Glomerular visceral epithelial cell (primary cell): ENCODE measurements around the gene KRT83.

Experiments used
- DNase-seq: peaks from one replicate; pipeline ENCODE4 v3.0.0-alpha.2; 2016; ENCODE audit errors: extremely low spot score

KRT83 gene

GRCh38 chr12:52320784-52321400 is at the start of gene KRT83:
TSS of gene KRT83 (minus strand) at chr12:52321398. CDS start at chr12:52321335, 63 bp downstream.
- DNase-seq, result no peak

GRCh38 chr12:52369809-52370208 is 48.6 kb upstream of the KRT83 start:
- no peak for DNase-seq

- no peak for DNase-seq
Measured at GRCh38 chr12:52369211-52369610, 48.0 kb upstream of the KRT83 start.

GRCh38 chr12:52368508-52368907 is 47.3 kb upstream of the KRT83 start:
- DNase-seq, result no peak

GRCh38 chr12:52367876-52368275 is 46.7 kb upstream of the KRT83 start:
- peak; percentile 38 for DNase-seq

- no peak for DNase-seq
Measured at GRCh38 chr12:52366738-52367485, 45.7 kb upstream of the KRT83 start, which contains the start of gene KRT85. TSS of gene KRT85 (minus strand) at chr12:52367481. CDS start at chr12:52367405, 76 bp downstream.

- DNase-seq, result no peak
Measured at GRCh38 chr12:52364901-52365489, 43.8 kb upstream of the KRT83 start.

- no peak for DNase-seq
Measured at GRCh38 chr12:52364061-52364460, 42.9 kb upstream of the KRT83 start.

GRCh38 chr12:52363111-52363679 is 42.0 kb upstream of the KRT83 start:
- no peak for DNase-seq

- DNase-seq, result no peak
Measured at GRCh38 chr12:52362118-52362726, 41.0 kb upstream of the KRT83 start.

- no peak for DNase-seq
Measured at GRCh38 chr12:52361553-52361952, 40.4 kb upstream of the KRT83 start.

- no peak for DNase-seq
Measured at GRCh38 chr12:52360663-52361271, 39.6 kb upstream of the KRT83 start.

GRCh38 chr12:52360106-52360662 is 39.0 kb upstream of the KRT83 start:
- DNase-seq, result no peak

- no peak for DNase-seq
Measured at GRCh38 chr12:52359621-52360061, 38.4 kb upstream of the KRT83 start.

- peak; percentile 24 for DNase-seq
Measured at GRCh38 chr12:52358575-52359350, 37.6 kb upstream of the KRT83 start.

- no peak for DNase-seq
Measured at GRCh38 chr12:52356762-52357580, 35.8 kb upstream of the KRT83 start.

- no peak for DNase-seq
Measured at GRCh38 chr12:52356031-52356761, 35.0 kb upstream of the KRT83 start.

GRCh38 chr12:52355176-52355575 is 34.0 kb upstream of the KRT83 start:
- DNase-seq, result no peak

- DNase-seq, result no peak
Measured at GRCh38 chr12:52354200-52354599, 33.0 kb upstream of the KRT83 start.
